OCI-LY3 (cell line): ENCODE results near the gene KIAA0319L.

ENCODE experiments used
- H2AFZ ChIP-seq: fragments of 200-600, 300-600 bp; shearing (Covaris generic); 2 replicates; pipeline ENCODE4 v1.6.0; 2014; ENCODE audit warnings: antibody characterized with exemption, low read depth, low read length
- H3K27ac ChIP-seq: fragments of 200-600, 300-600 bp; sonication (generic); 2 replicates; pipeline ENCODE4 v1.5.1; 2014; ENCODE audit warnings: mild to moderate bottlenecking, low read length, moderate library complexity, mixed read lengths
- H3K27me3 ChIP-seq: fragments of 200-600, 300-600 bp; sonication (generic); 2 replicates; pipeline ENCODE4 v1.6.1; 2014; ENCODE audit warnings: low read depth, low read length, mixed read lengths
- H3K36me3 ChIP-seq: fragments of 200-600, 300-600 bp; sonication (generic); replicated peaks from 2 replicates; pipeline ENCODE3; 2014; ENCODE audit warnings: low read depth, low read length, mixed read lengths
- H3K4me1 ChIP-seq: fragments of 300-600, 200-600 bp; sonication (generic); 2 replicates; pipeline ENCODE4 v1.6.1; 2014; ENCODE audit warnings: low read length, mixed read lengths
- H3K4me2 ChIP-seq: fragments of 200-600, 300-600 bp; sonication (generic); 2 replicates; pipeline ENCODE4 v1.6.1; 2014; ENCODE audit warnings: low read length, mixed read lengths
- H3K4me3 ChIP-seq: fragments of 300-600, 200-600 bp; sonication (generic); 2 replicates; pipeline ENCODE4 v1.5.1; 2014; ENCODE audit warnings: antibody characterized with exemption, mild to moderate bottlenecking, low read length, moderate library complexity
- H3K79me2 ChIP-seq: fragments of 300-600, 200-600 bp; shearing (Covaris generic); 2 replicates; pipeline ENCODE4 v1.6.1; 2014; ENCODE audit warnings: mild to moderate bottlenecking, low read length, mixed read lengths
- H3K9ac ChIP-seq: fragments of 300-600, 200-600 bp; shearing (Covaris generic); 2 replicates; pipeline ENCODE4 v1.6.0; 2014; ENCODE audit warnings: mild to moderate bottlenecking, low read length, moderate library complexity
- H3K9me3 ChIP-seq: fragments of 200-600, 300-600 bp; shearing (Covaris generic); 2 replicates; pipeline ENCODE4 v1.6.1; 2014; ENCODE audit warnings: low read length, mixed read lengths; ENCODE audit not compliant: insufficient read depth
- H4K20me1 ChIP-seq: fragments of 200-600, 300-600 bp; sonication (generic); 2 replicates; pipeline ENCODE4 v1.6.1; 2016; ENCODE audit warnings: low read length, mixed read lengths; ENCODE audit not compliant: insufficient read depth
- EZH2phosphoT487 ChIP-seq: fragments of 200-600 bp; shearing (Covaris generic); IDR thresholded peaks from 2 replicates; pipeline ENCODE4 v1.6.1; 2018; ENCODE audit warnings: antibody characterized with exemption, mixed run types, low read depth
- TF ChIP-seq, protein P1 (sequence below): fragments of 200-600, 300-600 bp; sonication (generic); IDR thresholded peaks from 2 replicates; pipeline ENCODE4 v1.5.1; 2014; ENCODE audit warnings: antibody characterized with exemption, low read length, low read depth

Gene KIAA0319L

DNA sequence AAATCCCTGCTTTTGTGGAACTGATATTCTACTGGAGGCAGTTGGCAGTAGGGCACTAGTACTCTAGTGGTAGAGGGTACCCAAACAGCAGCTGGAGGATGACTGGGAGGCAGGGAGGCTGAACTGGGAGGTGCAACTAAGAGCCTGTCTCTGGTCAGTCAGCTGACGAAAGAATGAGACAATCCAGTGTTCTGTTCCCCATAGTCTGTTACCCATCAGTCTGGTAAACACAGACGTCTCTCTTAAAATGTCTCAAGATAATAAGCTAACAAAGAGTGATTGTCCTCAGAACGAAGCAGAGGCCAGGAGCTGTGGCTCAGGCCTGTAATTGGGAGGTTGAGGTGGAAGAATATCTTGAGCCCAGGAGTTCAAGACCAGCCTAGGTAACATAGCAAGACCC, 46.3 kb upstream of the KIAA0319L start:
- Histone ChIP-seq H2AFZ (no peak overlapping the region), H3K4me1 (no peaks in the 10 kb centered on the region), H3K27ac (no peak overlapping the region), H3K36me3 (peaks cover 8% of the 10 kb centered on the region), H3K9ac (no peak overlapping the region), H3K4me2 (no peak overlapping the region), H3K27me3 (no peaks in the 10 kb centered on the region), H4K20me1 (no peaks in the 10 kb centered on the region), H3K9me3 (no peaks in the 10 kb centered on the region), H3K79me2 (peaks cover 23% of the 10 kb centered on the region), H3K4me3 (no peak overlapping the region)
- no peak for TF ChIP-seq EZH2phosphoT487
- TF ChIP-seq, protein P1, sequence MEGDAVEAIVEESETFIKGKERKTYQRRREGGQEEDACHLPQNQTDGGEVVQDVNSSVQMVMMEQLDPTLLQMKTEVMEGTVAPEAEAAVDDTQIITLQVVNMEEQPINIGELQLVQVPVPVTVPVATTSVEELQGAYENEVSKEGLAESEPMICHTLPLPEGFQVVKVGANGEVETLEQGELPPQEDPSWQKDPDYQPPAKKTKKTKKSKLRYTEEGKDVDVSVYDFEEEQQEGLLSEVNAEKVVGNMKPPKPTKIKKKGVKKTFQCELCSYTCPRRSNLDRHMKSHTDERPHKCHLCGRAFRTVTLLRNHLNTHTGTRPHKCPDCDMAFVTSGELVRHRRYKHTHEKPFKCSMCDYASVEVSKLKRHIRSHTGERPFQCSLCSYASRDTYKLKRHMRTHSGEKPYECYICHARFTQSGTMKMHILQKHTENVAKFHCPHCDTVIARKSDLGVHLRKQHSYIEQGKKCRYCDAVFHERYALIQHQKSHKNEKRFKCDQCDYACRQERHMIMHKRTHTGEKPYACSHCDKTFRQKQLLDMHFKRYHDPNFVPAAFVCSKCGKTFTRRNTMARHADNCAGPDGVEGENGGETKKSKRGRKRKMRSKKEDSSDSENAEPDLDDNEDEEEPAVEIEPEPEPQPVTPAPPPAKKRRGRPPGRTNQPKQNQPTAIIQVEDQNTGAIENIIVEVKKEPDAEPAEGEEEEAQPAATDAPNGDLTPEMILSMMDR = no peak

DNA sequence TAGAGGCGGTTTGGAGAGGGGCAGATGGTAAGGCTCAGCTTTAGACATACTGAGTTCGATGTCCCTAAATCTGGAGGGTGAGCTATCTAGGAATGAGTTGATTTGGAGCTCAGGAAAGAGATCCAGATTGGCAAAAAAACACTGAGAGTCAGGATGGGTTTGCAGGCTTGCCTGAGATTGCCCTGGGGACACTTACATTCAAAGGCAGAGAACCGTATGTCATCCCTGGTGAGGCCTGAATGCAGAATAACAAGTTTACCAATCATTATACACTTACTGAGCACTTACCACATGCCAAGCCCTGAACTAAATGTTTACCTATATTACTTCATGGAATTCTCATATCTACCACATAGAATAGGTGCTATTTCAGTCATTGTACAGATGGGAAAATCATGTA, 43.4 kb upstream of the KIAA0319L start:
- peaks cover 1% of the 10 kb centered on the region; the same call in 1 of the 2 replicates for H3K79me2 ChIP-seq
- no peaks in the 10 kb centered on the region for H3K27me3 ChIP-seq
- no peak overlapping the region for H3K4me2 ChIP-seq
- H3K4me1 ChIP-seq = no peaks in the 10 kb centered on the region
- no peak overlapping the region for H3K27ac ChIP-seq
- no peaks in the 10 kb centered on the region for H3K9me3 ChIP-seq
- H4K20me1 ChIP-seq = no peaks in the 10 kb centered on the region
- H3K9ac ChIP-seq = no peak overlapping the region
- TF ChIP-seq, protein P1 = no peak
- TF ChIP-seq EZH2phosphoT487 = no peak
- H2AFZ ChIP-seq = no peak overlapping the region
- H3K36me3 ChIP-seq = peaks cover 8% of the 10 kb centered on the region
- H3K4me3 ChIP-seq = no peak overlapping the region

DNA sequence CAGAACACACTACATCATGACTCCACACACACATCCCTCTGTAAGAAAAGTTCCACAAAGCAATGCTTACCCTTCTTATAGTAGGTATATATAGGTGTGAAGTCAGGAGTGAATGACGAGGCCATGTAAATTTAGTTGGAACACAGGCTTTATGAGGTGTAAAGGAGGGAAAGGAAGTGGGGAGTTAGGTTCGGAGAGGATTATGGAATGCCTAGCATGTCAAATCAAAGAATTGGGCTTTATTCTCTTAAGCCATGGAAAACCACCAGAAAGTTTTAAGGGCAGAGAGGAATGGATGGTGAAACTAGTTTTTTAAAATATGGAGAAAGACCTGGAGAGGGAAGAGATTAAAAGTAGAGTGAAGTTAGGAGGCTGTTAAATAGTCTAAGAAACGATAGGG, 42.2 kb upstream of the KIAA0319L start:
- H3K9me3 ChIP-seq = no peaks in the 10 kb centered on the region
- H3K9ac ChIP-seq = no peak overlapping the region
- H3K4me2 ChIP-seq = no peak overlapping the region
- H3K4me1 ChIP-seq = no peaks in the 10 kb centered on the region
- no peaks in the 10 kb centered on the region for H3K79me2 ChIP-seq
- no peaks in the 10 kb centered on the region for H4K20me1 ChIP-seq
- peaks cover 8% of the 10 kb centered on the region for H3K36me3 ChIP-seq
- H3K4me3 ChIP-seq = no peak overlapping the region
- no peak overlapping the region for H2AFZ ChIP-seq
- no peaks in the 10 kb centered on the region for H3K27me3 ChIP-seq
- H3K27ac ChIP-seq = no peak overlapping the region
- TF ChIP-seq, protein P1 = no peak
- no peak for TF ChIP-seq EZH2phosphoT487

DNA sequence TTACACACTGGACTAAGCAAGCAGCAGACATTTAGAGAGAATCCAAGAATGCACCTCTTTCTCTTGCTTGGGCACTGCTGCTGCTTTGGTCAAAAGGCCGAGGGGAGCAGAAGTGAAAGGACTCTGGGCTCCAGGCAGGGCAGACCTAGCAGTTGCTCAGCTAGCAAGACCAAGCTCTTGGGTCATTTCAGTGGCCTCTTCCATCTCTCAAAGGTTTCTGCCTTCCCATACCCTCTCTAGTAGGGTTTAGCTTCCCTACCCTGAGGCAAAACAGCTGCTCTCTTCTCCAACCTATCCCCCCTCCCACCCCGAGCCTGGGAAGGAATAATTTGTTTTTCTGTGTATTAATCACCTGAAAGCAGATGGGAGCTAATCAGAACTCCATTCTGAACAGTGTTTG, 41.7 kb upstream of the KIAA0319L start:
- no peak overlapping the region for H2AFZ ChIP-seq
- H3K27ac ChIP-seq = no peak overlapping the region
- H3K4me3 ChIP-seq = no peak overlapping the region
- H3K9me3 ChIP-seq = no peaks in the 10 kb centered on the region
- no peak overlapping the region for H3K4me2 ChIP-seq
- H3K9ac ChIP-seq = no peak overlapping the region
- no peaks in the 10 kb centered on the region for H3K79me2 ChIP-seq
- no peaks in the 10 kb centered on the region for H3K4me1 ChIP-seq
- no peaks in the 10 kb centered on the region for H4K20me1 ChIP-seq
- H3K27me3 ChIP-seq = no peaks in the 10 kb centered on the region
- H3K36me3 ChIP-seq = peaks cover 8% of the 10 kb centered on the region
- TF ChIP-seq, protein P1 = no peak
- no peak for TF ChIP-seq EZH2phosphoT487
